ENCODE data around the gene GDF10. TPM values are rescaled to one million over a fixed set of nuclear protein-coding genes. Genes with fewer than 3 reads are reported as not detected.

GDF10 gene
- polyA plus RNA-seq, 1 donor from 2014 or later, result 0.66 TPM

- Histone ChIP-seq H3K9ac (ENCODE audit: low read length) (no peak overlapping the region), H3K9me2 (ENCODE audit: insufficient read depth, low read length) (no peaks in the 10 kb centered on the region), H3K79me2 (replicated peaks; ENCODE audit: insufficient read depth, low read length) (no peaks in the 10 kb centered on the region), H3F3A (ENCODE audit: insufficient read depth, low read length, poor library complexity, severe bottlenecking) (no peaks in the 10 kb centered on the region), H3K27ac (ENCODE audit: low read length) (no peak overlapping the region), H3K27me3 (ENCODE audit: insufficient read depth, low read depth, low read length) (no peaks in the 10 kb centered on the region), H2AFZ (ENCODE audit: low read depth, low read length) (no peak overlapping the region), H3K9me3 (ENCODE audit: low read length) (no peaks in the 10 kb centered on the region), H3K4me3 (ENCODE audit: low read length) (no peak overlapping the region), H3K36me3 (ENCODE audit: insufficient read depth, low read length) (no peaks in the 10 kb centered on the region), H4K20me1 (ENCODE audit: insufficient read depth) (no peaks in the 10 kb centered on the region), H3K4me2 (ENCODE audit: low read length) (no peak overlapping the region)
- no peak for TF ChIP-seq MXI1 (conservative IDR thresholded peaks at IDR 0.05; ENCODE audit: poor library complexity, severe bottlenecking)
- TF ChIP-seq REST (IDR thresholded peaks at IDR 0.05; ENCODE audit: borderline replicate concordance), result no peak
- TF ChIP-seq RAD21 (conservative IDR thresholded peaks at IDR 0.05), result no peak
- no peak for TF ChIP-seq CTCF (IDR thresholded peaks at IDR 0.05; ENCODE audit: poor library complexity, severe bottlenecking)
- TF ChIP-seq EP300 (conservative IDR thresholded peaks at IDR 0.05; ENCODE audit: poor library complexity, severe bottlenecking), result no peak
- TF ChIP-seq TAF1 (IDR thresholded peaks at IDR 0.05; ENCODE audit: low read depth), result no peak
- TF ChIP-seq POLR2AphosphoS5 (IDR thresholded peaks at IDR 0.05), result no peak
- no peak for TF ChIP-seq SMC3 (conservative IDR thresholded peaks at IDR 0.05; ENCODE audit: poor library complexity)
- TF ChIP-seq EZH2 (IDR thresholded peaks at IDR 0.05; ENCODE audit: borderline replicate concordance, insufficient read depth, low read length, poor library complexity, severe bottlenecking), result no peak
Observed at GRCh38 chr10:47290338-47290737, 9.7 kb upstream of the GDF10 start.

DNA sequence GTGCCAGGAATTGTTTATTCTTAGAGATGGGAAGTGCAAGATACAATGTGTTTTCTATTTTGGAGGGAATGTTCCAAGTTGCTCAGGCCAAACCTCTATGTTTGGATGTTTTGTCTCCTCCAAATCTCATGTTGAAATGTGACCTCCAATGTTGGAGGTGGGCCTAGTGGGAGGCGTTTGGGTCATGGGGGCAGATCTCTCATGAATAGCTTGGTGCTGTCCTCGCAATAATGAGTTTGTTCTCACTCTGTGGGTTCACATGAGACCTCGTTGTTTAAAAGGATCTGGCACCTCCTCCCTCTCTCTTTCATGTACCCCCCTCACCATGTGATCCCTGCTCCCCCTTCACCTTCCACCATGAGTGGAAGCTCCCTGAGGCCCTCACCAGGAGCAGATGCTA is 8.3 kb upstream of the GDF10 start:
- TF ChIP-seq RAD21 (conservative IDR thresholded peaks at IDR 0.05) (no peak), EP300 (conservative IDR thresholded peaks at IDR 0.05; ENCODE audit: poor library complexity, severe bottlenecking) (no peak), SMC3 (conservative IDR thresholded peaks at IDR 0.05; ENCODE audit: poor library complexity) (no peak), MXI1 (conservative IDR thresholded peaks at IDR 0.05; ENCODE audit: poor library complexity, severe bottlenecking) (no peak)
- Histone ChIP-seq H3K27ac (ENCODE audit: low read length) (no peak overlapping the region), H4K20me1 (ENCODE audit: insufficient read depth) (no peaks in the 10 kb centered on the region), H3F3A (ENCODE audit: insufficient read depth, low read length, poor library complexity, severe bottlenecking) (no peaks in the 10 kb centered on the region), H3K4me3 (ENCODE audit: low read length) (no peak overlapping the region), H3K9me2 (ENCODE audit: insufficient read depth, low read length) (no peaks in the 10 kb centered on the region), H2AFZ (ENCODE audit: low read depth, low read length) (no peak overlapping the region), H3K9me3 (ENCODE audit: low read length) (no peaks in the 10 kb centered on the region), H3K79me2 (replicated peaks; ENCODE audit: insufficient read depth, low read length) (no peaks in the 10 kb centered on the region), H3K36me3 (ENCODE audit: insufficient read depth, low read length) (no peaks in the 10 kb centered on the region), H3K9ac (ENCODE audit: low read length) (no peak overlapping the region), H3K27me3 (ENCODE audit: insufficient read depth, low read depth, low read length) (no peaks in the 10 kb centered on the region), H3K4me2 (ENCODE audit: low read length) (no peak overlapping the region)

Data from neural cell (in vitro differentiated cells).